Measurements from ENCODE around the gene MKI67.
A peak's percentile ranks its signal among the peaks of the same experiment; 100 is the strongest.

Gene MKI67

DNA sequence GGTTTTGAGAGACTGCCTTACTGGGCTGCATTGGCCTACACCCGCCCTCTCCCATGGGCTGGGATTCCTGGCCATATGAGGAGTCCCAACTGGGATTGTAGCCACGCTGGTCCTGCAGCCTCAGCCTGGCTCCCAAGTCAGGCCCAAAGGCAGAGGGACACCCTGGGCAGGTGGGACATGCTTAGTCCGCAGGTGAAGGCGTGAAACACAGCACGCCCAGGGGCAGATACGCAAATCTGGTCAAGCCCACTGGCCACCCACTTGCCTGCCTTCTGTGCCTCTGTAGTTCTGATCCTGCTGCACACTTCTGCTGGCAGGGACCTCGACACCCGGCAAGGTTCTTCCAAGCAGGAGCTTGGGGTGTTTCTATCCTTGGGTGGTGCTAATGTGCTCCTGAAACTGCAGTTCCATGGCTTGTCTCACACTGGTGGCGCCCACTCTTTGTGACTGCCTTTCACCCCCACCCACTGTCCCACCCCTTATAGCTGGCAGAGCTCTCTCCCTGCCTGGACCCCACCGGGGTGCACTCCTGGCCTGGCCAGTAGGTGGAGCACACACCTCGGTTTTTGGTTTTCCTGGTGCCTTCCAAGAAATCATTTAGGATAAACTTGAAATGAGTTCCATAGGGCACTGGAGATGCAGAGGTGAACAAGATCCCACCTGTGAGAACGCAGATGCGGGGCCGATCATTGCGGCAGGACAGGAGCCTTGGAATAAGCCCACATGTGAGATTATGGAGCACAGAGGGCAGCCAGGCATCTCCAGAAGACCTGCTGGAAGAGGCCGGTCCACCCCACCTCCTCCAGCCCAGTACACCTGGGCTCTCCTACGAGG, 47.9 kb downstream of the MKI67 start:
- DNase-seq = no peak
- H3K27ac ChIP-seq = no peak overlapping the region
- in situ Hi-C loops (cut with HindIII; ENCODE audit: low pct_ligation_motif_present, low sequenced_read_pairs) = no loop called here
- no peaks in the 10 kb centered on the region for H3K27me3 ChIP-seq (replicated peaks)
- H3K4me3 ChIP-seq (ENCODE audit: low read depth, low read length) = no peak overlapping the region
- H3K36me3 ChIP-seq (replicated peaks) = peaks cover 36% of the 10 kb centered on the region
- TF ChIP-seq, protein P1, sequence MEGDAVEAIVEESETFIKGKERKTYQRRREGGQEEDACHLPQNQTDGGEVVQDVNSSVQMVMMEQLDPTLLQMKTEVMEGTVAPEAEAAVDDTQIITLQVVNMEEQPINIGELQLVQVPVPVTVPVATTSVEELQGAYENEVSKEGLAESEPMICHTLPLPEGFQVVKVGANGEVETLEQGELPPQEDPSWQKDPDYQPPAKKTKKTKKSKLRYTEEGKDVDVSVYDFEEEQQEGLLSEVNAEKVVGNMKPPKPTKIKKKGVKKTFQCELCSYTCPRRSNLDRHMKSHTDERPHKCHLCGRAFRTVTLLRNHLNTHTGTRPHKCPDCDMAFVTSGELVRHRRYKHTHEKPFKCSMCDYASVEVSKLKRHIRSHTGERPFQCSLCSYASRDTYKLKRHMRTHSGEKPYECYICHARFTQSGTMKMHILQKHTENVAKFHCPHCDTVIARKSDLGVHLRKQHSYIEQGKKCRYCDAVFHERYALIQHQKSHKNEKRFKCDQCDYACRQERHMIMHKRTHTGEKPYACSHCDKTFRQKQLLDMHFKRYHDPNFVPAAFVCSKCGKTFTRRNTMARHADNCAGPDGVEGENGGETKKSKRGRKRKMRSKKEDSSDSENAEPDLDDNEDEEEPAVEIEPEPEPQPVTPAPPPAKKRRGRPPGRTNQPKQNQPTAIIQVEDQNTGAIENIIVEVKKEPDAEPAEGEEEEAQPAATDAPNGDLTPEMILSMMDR (IDR thresholded peaks at IDR 0.05; ENCODE audit: low read depth, low read length, missing control alignments) = peak; percentile 86

DNA sequence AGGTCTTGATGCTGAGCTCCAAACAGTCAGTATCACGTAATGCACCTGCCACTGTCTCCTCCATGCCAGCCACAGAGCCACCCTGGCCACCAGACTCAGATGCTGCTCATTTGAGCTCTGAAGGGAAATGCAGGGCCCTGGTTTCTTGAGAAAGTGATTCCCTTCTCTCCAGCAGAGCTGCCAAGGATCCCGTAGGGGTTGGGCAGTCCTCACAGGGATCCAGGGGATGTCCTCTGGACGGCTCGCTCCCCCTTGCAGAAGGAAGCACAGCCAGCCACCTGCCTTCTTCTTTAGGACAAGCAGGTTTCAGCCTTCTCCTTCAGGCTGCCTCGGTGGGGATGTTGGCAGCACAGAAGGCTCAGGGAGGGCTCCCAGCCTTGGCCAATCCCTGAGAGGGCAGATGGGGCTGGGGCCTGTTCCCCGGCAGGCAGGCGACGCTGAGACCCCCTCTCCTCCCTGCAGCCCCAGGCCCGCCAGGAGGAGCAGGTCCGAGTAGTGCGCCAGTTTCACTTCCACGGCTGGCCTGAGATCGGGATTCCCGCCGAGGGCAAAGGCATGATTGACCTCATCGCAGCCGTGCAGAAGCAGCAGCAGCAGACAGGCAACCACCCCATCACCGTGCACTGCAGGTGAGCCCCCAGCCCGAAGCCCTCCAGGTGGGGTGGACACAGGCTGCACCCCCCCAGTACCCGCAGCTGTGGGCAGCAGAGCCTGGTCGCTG, 48.9 kb downstream of the MKI67 start:
- in situ Hi-C loops (cut with HindIII; ENCODE audit: low pct_ligation_motif_present, low sequenced_read_pairs) = no loop called here
- H3K36me3 ChIP-seq (replicated peaks) = peaks cover 41% of the 10 kb centered on the region

DNA sequence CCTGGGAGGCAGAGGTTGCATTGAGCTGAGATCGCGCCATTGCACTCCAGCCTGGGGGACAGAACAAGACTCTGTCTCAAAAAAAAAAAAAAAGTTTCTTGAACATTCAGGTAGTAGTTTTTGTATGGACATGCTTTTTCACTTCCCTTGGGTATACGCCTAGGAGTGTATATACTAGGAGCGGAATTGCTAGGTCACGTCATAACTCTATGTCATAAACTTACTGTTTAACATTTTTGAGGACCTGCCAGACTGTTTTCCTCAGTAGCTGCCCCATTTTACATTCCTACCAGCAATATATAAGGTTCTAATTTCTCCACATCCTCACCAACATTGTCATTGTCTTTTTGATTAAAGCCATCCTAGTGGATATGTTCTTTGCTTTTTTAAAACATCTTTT, 51.6 kb downstream of the MKI67 start:
- H3K36me3 ChIP-seq (replicated peaks) = peaks cover 45% of the 10 kb centered on the region
- TF ChIP-seq, protein P1 (IDR thresholded peaks at IDR 0.05; ENCODE audit: low read depth, low read length, missing control alignments) = no peak
- no peaks in the 10 kb centered on the region for H3K27me3 ChIP-seq (replicated peaks)
- no peak overlapping the region for H3K27ac ChIP-seq
- in situ Hi-C loops (cut with HindIII; ENCODE audit: low pct_ligation_motif_present, low sequenced_read_pairs) = no loop called here
- DNase-seq = no peak
- H3K4me3 ChIP-seq (ENCODE audit: low read depth, low read length) = no peak overlapping the region

More for the DNA sequence above, 48.9 kb downstream of the MKI67 start:
- Histone ChIP-seq H3K27ac (no peak overlapping the region), H3K27me3 (replicated peaks) (no peaks in the 10 kb centered on the region), H3K4me3 (ENCODE audit: low read depth, low read length) (no peak overlapping the region)
- no peak for DNase-seq
- TF ChIP-seq, protein P1 (IDR thresholded peaks at IDR 0.05; ENCODE audit: low read depth, low read length, missing control alignments) = no peak

DNA sequence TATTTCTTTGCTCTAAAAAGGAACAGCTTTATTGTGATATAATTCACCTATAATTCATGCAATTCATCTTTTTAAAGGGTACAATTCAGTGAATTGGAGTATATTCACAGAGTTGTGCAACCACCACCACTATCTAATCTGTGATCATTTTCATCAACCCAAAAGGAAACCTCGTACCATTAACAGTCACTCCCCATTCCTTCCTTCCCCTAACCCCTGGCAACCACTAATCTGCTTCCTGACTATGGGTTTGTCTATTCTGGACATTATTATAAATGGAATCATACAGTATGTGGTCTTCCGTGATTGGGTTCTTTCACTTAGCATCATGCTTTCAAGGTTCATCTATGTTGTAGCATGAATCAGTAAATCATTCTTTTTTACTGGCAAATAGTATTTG, 52.3 kb downstream of the MKI67 start:
- Histone ChIP-seq H3K27me3 (replicated peaks) (no peaks in the 10 kb centered on the region), H3K36me3 (replicated peaks) (peaks cover 42% of the 10 kb centered on the region), H3K27ac (no peak overlapping the region), H3K4me3 (ENCODE audit: low read depth, low read length) (no peak overlapping the region)
- no peak for DNase-seq
- TF ChIP-seq, protein P1 (IDR thresholded peaks at IDR 0.05; ENCODE audit: low read depth, low read length, missing control alignments) = no peak
- in situ Hi-C loops (cut with HindIII; ENCODE audit: low pct_ligation_motif_present, low sequenced_read_pairs) = no loop called here

DNA sequence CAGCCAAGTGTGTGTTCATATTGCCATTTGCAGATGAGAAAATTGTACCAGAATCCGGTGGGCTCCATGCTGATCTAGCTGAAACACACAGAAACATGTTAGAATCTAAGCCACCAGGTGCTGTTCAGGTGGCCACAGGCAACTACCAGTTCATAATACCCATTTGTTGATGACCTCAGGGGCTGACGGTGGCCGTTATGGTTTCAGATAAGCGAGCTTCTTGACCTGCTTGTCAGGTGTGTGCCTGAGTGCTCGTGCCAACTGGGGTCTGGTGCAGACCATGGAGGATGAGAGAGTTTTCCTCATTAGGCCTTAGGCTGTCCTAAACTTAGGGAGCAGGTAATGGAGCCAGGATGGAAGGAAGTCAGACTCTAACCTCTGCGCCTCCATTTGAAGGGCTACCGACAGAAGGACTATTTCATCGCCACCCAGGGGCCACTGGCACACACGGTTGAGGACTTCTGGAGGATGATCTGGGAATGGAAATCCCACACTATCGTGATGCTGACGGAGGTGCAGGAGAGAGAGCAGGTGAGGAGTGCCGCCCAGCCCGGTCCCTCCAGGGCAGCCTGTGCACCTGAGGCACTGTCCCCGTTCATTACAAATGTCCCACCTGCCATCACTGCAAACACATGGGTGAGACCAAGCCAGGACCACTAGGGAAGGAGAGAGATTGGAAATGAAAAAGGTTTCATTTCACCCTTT, 53.1 kb downstream of the MKI67 start:
- H3K27me3 ChIP-seq (replicated peaks) = no peaks in the 10 kb centered on the region
- H3K4me3 ChIP-seq (ENCODE audit: low read depth, low read length) = no peak overlapping the region
- peaks cover 44% of the 10 kb centered on the region for H3K36me3 ChIP-seq (replicated peaks)
- H3K27ac ChIP-seq = no peak overlapping the region
- TF ChIP-seq, protein P1 (IDR thresholded peaks at IDR 0.05; ENCODE audit: low read depth, low read length, missing control alignments) = no peak
- in situ Hi-C loops (cut with HindIII; ENCODE audit: low pct_ligation_motif_present, low sequenced_read_pairs) = no loop called here
- no peak for DNase-seq
